HG02759 (cell line): Measurements from ENCODE around the gene LPIN1.
"Not testable (repeated sequence)": the region's sequence is repeated elsewhere in the genome, so short reads cannot be mapped to it uniquely, and the experiment has no call there.

Experiments used
- ATAC-seq: cut with Tn5 transposase; IDR thresholded peaks from one replicate; pipeline ENCODE4 v1.9.1; 2021; ENCODE audit warnings: mild to moderate bottlenecking, moderate library complexity; ENCODE audit not compliant: unreplicated experiment

The LPIN1 gene

GRCh38 chr2:11809586-11810236 lies 63.3 kb downstream of the LPIN1 start:
- ATAC-seq: no peak

DNA sequence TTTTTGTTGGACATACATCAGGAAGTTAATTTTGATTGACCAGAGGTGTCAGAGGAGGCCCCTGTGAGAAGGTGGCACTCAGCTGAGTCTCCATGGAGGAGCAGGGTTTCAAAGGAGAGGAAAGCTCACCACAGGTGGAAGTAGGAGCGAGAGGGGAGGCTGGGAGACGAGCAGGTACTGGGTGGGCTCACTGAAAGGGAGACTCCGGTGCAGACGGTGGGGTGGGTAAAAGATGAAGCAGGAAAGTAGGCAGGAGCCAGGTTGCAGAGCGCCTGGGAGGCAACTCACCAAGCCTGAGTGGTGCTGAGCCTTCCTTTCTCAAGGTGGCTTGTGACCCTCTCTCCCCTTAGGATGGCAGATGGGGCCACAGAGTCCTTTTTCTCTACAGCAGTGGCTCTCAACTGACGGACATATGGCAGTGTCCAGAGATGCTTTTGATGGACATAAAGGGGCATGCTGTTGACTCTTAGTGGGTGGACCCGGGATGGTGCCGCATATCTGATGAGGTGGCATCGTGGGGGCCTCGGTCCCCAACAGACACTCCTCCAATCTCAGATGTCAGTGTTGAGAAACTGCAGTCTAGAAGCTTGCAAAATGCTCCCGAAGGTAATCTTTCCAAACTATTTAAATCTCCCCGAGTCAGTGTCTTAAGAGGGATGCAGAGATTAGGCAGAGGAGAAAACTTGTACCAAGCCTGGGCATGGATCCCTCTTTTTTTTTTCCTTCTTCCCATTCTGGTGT lies 64.0 kb downstream of the LPIN1 start:
- ATAC-seq: no peak

GRCh38 chr2:11811036-11811654 lies 64.7 kb downstream of the LPIN1 start:
- no peak for ATAC-seq

DNA sequence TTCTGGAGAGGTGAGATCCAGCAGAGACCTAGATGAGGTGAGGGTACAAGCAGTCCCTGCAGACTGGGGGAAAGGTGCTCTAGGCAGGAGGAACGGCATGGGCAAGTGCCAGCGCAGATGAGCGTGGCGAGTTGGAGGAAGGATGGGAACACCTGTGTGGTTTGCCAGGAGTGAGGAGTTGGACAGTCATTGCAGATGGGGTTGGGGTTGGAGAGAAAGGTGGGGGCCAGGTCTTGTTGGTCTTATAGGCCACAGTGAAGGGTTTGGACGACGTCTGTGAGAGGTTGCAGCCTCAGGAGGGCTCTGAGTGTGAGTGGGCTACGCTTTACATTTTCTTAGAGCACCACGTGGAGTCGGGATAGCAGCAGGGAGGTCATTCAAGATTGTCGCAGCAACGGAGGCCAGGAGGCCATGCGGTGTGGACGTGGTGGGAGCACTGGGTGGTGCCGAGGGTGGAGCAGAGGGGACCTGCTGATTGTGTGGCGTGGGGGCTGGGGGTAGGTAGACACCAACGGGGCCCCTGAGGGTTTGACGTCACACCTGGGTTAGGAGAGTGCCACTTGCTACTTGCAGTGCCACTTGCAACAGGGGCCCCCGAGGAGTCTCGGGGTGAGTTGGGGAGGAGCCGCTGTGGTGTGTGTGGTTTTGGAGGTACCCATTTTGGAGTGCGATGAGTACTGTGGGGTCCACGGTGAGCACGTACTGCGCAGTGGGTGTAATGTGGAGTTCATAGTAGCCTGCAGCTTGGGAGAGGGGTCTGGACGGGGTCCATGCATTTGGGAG lies 66.2 kb downstream of the LPIN1 start:
- ATAC-seq: no peak

DNA sequence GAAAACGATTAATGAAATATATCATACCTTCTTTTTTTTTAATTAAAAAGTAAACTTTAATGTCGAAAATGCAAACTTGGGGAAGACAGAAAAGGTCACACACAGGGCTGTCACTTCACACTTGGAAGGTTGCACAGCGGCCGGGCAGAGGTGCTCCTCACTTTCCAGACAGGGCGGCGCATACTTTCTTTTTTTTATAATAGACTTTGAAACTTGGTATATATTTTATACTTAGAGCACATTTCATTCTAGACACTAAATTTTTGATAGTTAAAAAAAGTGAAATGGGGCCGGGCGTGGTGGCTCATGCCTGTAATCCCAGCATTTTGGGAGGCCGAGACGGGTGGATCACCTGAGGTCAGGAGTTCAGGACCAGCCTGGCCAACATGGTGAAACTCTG lies 66.9 kb downstream of the LPIN1 start:
- ATAC-seq: not testable (repeated sequence)

GRCh38 chr2:11813951-11814350 lies 67.5 kb downstream of the LPIN1 start:
- ATAC-seq: no peak

DNA sequence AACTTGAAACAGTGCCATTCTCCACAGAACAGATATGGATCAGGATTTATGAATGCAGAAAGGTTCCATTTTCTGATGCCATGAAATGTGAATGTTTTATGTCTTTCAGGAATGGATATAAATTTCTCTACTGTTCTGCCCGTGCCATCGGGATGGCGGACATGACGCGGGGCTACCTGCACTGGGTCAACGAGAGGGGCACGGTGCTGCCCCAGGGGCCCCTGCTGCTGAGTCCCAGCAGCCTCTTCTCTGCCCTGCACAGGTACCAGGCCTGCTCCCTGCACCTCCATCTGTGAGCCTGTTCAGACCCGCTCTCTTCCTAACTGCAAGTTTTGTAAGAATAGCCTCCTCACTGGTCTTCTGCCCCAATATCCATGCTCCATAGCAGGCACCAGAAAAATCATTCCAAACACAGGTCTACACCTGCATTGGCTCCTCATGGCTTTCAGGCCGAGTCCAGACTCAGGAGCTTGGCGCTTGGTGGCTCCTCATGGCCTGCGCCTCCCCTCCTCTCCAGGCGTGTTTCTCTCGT lies 68.6 kb downstream of the LPIN1 start:
- no peak for ATAC-seq

GRCh38 chr2:11816935-11817334 lies 70.5 kb downstream of the LPIN1 start:
- not testable (repeated sequence) for ATAC-seq

DNA sequence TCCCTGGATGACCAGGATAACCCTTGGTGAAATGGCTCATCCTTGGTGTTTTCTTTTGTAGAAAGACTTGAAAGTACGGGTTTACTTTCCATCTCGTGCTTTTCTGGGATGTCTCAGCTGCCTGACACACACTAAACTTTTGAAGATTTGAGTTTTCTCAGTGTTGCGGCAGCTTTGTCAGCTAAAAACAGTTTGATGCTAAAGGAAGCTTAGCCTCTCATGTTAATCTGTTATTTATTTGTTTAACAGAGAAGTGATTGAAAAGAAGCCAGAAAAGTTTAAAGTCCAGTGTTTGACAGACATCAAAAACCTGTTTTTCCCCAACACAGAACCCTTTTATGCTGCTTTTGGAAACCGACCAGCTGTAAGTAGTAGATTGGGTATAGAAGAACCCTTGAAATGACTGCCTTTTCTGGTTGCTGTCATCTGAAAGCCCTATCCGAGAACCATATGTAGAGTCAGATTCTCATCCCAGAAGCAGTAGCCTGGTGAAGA lies 72.8 kb downstream of the LPIN1 start:
- no peak for ATAC-seq

- no peak for ATAC-seq
Observed at GRCh38 chr2:11820650-11821049, 74.2 kb downstream of the LPIN1 start.

DNA sequence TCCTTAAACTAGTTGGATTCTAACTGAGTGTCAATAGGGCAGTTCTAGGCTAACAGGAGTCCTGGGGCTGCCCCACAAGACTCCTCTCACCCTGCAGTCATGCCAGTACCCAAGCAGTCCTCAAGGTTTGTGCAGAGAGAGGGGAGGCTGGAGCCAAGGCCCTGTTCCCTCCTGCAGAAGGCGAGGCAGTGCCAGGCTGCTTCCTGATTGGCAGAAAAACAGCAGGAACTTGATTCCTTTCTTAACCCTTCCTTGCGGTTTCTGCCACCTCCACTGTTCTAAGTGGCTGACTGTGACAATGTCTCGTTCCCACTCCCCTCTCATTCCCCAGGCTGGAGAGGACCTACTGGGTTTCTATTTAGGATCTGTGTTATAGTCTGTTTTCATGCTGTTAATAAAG lies 75.3 kb downstream of the LPIN1 start:
- ATAC-seq: no peak

GRCh38 chr2:11822359-11822745 lies 75.9 kb downstream of the LPIN1 start:
- not testable (repeated sequence) for ATAC-seq

GRCh38 chr2:11822746-11823451 lies 76.5 kb downstream of the LPIN1 start:
- ATAC-seq: no peak

DNA sequence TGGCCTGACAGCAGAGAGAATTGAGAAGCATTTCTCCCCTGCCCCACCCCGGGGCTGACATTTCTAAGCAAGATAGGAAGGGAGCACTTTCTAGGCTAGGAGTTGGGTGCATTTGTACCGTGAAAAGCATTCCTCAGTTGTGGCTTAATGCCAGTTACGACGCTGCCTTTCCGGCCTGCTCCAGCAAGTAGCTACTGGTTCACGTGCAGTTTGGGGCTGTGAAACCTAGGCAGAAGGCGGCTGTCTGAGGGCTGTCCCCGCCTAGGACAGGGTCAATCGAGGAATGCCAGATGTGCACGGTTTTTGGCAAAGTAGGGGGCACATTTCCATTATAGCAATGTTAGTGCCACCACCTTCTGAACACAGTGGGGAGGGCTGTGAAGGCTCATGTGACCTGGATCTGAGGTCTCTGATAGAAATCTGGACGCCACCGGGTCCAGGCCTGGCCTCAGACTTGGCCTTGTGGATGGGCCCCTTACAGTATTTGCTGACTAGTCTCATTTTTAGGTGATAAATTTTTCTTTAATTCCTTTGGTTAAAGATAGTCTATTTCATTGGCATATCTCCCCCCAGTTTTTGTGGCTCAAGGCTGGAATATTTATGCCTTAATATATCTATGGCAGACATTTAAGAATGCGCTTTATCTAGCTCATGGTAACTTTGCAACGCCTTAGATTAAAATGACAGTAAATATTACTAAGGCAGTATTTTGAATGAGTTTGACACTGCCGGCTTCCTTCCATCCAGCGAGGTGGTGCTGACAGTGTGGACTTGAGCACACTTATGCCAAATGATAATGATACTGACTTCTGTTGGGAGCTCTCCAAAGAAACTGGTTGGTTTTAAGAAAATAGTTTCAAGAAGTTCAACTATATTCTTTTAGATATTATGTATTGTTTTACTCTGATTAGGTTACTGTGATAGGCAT lies 78.7 kb downstream of the LPIN1 start:
- ATAC-seq: no peak

- no peak for ATAC-seq
Observed at GRCh38 chr2:11827547-11827946, 81.1 kb downstream of the LPIN1 start.

GRCh38 chr2:11828933-11829323 lies 82.5 kb downstream of the LPIN1 start:
- no peak for ATAC-seq

GRCh38 chr2:11829324-11829946 lies 83.0 kb downstream of the LPIN1 start:
- ATAC-seq: peak; percentile 35

- peak; percentile 76 for ATAC-seq
Observed at GRCh38 chr2:11829947-11830707, 83.7 kb downstream of the LPIN1 start.
